Measurements from ENCODE around the gene LPCAT3. TPM values are rescaled to one million over a fixed set of nuclear protein-coding genes. Genes with fewer than 3 reads are reported as not detected.

Gene LPCAT3
- total RNA-seq, 1 experiment from 2014 or later, result 26.7 TPM

GRCh38 chr12:6937481-6938352 is 80.6 kb downstream of the LPCAT3 start:
- DNase-seq (ENCODE audit: low read depth), result peak; percentile 88

DNA sequence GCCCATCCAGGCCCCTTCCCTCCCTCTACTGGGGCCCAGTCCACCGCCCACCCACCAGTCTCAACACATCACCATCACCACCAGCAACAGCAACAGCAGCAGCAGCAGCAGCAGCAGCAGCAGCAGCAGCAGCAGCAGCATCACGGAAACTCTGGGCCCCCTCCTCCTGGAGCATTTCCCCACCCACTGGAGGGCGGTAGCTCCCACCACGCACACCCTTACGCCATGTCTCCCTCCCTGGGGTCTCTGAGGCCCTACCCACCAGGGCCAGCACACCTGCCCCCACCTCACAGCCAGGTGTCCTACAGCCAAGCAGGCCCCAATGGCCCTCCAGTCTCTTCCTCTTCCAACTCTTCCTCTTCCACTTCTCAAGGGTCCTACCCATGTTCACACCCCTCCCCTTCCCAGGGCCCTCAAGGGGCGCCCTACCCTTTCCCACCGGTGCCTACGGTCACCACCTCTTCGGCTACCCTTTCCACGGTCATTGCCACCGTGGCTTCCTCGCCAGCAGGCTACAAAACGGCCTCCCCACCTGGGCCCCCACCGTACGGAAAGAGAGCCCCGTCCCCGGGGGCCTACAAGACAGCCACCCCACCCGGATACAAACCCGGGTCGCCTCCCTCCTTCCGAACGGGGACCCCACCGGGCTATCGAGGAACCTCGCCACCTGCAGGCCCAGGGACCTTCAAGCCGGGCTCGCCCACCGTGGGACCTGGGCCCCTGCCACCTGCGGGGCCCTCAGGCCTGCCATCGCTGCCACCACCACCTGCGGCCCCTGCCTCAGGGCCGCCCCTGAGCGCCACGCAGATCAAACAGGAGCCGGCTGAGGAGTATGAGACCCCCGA is 81.4 kb downstream of the LPCAT3 start:
- DNase-seq (ENCODE audit: low read depth), result no peak

- DNase-seq (ENCODE audit: low read depth), result no peak
Observed at GRCh38 chr12:6936194-6936635, 82.1 kb downstream of the LPCAT3 start.

- DNase-seq (ENCODE audit: low read depth), result no peak
Observed at GRCh38 chr12:6935371-6936193, 82.7 kb downstream of the LPCAT3 start.

GRCh38 chr12:6934110-6934509 is 84.2 kb downstream of the LPCAT3 start:
- peak; percentile 69 for DNase-seq (ENCODE audit: low read depth)

GRCh38 chr12:6932766-6933165 is 85.5 kb downstream of the LPCAT3 start:
- DNase-seq (ENCODE audit: low read depth), result no peak

- no peak for DNase-seq (ENCODE audit: low read depth)
Observed at GRCh38 chr12:6929466-6930452, 88.5 kb downstream of the LPCAT3 start.

DNA sequence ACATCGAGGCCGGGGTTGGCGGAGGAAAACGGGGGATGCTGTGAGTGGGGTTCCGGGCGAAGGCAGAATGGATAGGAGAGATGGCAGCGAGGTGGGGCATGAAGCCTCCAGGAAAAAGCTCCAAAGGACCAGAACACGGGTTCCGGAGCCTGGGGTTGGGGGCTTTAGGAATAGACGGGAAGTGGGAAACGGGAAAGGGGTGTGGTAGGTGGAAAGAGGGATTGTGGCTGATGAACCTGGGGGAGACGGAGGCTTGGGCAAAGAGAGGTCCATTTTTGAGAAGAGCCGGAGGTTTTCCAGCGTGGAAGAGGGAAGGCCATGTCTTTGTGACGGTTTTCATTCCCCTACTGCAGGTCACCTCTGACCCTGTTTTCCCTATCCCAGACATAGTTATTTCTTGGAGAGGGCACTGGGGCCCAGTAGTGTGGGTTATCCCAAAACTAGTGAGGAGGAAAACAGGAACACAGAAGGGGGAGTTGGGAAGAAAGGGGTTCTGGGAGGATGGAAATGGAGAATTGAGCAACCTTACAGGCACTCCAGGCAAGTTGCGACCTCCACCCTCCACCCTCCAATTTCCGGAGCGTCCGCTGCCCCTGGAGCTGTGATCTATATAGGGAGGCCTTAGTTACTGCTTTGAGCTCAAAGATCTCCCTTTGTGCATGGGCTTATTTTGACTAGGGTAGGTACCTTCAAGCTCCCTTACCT is 89.4 kb downstream of the LPCAT3 start:
- no peak for DNase-seq (ENCODE audit: low read depth)

- DNase-seq (ENCODE audit: low read depth), result no peak
Observed at GRCh38 chr12:6928022-6928702, 90.1 kb downstream of the LPCAT3 start.

DNA sequence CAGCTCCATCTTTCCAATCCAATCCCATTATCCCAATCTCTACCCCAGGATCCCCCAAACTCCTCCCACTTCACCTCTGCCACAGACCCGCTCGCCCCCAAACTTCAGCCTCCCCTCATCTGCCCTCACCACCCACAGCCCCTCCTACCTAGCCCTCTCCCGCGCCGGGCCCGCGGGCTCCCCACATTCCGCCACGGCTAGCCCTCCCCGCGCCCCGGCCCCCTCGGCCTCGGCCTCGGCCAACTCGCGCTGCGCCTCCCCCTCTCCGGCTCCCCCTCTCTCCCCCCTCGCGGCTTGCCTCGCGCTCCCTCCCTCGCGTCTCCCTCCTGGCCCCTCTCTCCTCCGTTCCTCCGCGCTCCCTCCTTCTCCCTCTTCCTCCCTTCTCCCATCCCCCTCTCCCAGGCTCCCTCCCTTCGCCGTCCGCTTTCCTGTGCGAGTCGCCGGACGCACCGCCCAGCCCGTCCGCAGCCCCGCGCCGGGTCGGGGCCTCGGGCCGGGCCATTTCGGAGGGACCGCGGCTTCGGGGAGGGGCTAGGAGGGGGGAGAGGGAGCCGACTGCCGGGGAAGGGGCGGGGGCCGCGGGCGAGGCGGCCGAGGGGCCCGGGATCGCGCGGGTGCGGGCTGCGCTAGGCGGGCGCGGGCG is 90.8 kb downstream of the LPCAT3 start, which contains the start of gene ATN1:
TSS of gene ATN1 (plus strand) at position 581 of the 643 bp plus-strand sequence. CDS start 6,043 bp downstream, outside the sequence.
- DNase-seq (ENCODE audit: low read depth), result peak; percentile 77

Other genes starting within 250 kb of the LPCAT3 start
- gene LAG3, start 246.0 kb downstream of the LPCAT3 start, total RNA-seq (2014; rRNA removed; shearing (Covaris generic)), result not detected in 2 replicates
- gene CD4, start 228.9 kb downstream of the LPCAT3 start, total RNA-seq (2014; rRNA removed; shearing (Covaris generic)), result not detected in 2 replicates
- gene GPR162, start 196.7 kb downstream of the LPCAT3 start, total RNA-seq (2014; rRNA removed; shearing (Covaris generic)), result 2.1 TPM in 1 of 2 replicates, not detected in the other
- gene P3H3, start 190.1 kb downstream of the LPCAT3 start, total RNA-seq (2014; rRNA removed; shearing (Covaris generic)), result 18.8 and 34.4 TPM in 2 replicates
- 0.57 TPM in 1 of 2 replicates, not detected in the other for gene GNB3, start 177.6 kb downstream of the LPCAT3 start, total RNA-seq (2014; rRNA removed; shearing (Covaris generic))
- 123 and 126 TPM in 2 replicates for gene CDCA3, start 167.2 kb downstream of the LPCAT3 start, total RNA-seq (2014; rRNA removed; shearing (Covaris generic))
- 47.3 and 79.3 TPM in 2 replicates for gene USP5, start 166.3 kb downstream of the LPCAT3 start, total RNA-seq (2014; rRNA removed; shearing (Covaris generic))
- gene TPI1, start 150.9 kb downstream of the LPCAT3 start, total RNA-seq (2014; rRNA removed; shearing (Covaris generic)), result 1,942 and 2,129 TPM in 2 replicates
- 6.1 and 7.7 TPM in 2 replicates for gene SPSB2, start 145.2 kb downstream of the LPCAT3 start, total RNA-seq (2014; rRNA removed; shearing (Covaris generic))
- gene LRRC23, start 113.7 kb downstream of the LPCAT3 start, total RNA-seq (2014; rRNA removed; shearing (Covaris generic)), result 3.6 and 11.0 TPM in 2 replicates
- 29.1 and 30.0 TPM in 2 replicates for gene ENO2, start 103.9 kb downstream of the LPCAT3 start, total RNA-seq (2014; rRNA removed; shearing (Covaris generic))
- 3.9 and 25.0 TPM in 2 replicates for gene ATN1, start 90.5 kb downstream of the LPCAT3 start, total RNA-seq (2014; rRNA removed; shearing (Covaris generic))
- gene RNU7-1, start 74.7 kb downstream of the LPCAT3 start, total RNA-seq (2014; rRNA removed; shearing (Covaris generic)), result not detected in 2 replicates
- 192 and 242 TPM in 2 replicates for gene C12orf57, start 74.5 kb downstream of the LPCAT3 start, total RNA-seq (2014; rRNA removed; shearing (Covaris generic))
- 0.39 and 0.98 TPM in 2 replicates for gene PTPN6, start 67.1 kb downstream of the LPCAT3 start, total RNA-seq (2014; rRNA removed; shearing (Covaris generic))
- 203 and 222 TPM in 2 replicates for gene PHB2, start 47.8 kb downstream of the LPCAT3 start, total RNA-seq (2014; rRNA removed; shearing (Covaris generic))
- 42.9 and 52.9 TPM in 2 replicates for gene EMG1, start 47.6 kb downstream of the LPCAT3 start, total RNA-seq (2014; rRNA removed; shearing (Covaris generic))
- gene C1S, start 42.2 kb upstream of the LPCAT3 start, total RNA-seq (2014; rRNA removed; shearing (Covaris generic)), result 59.0 and 68.3 TPM in 2 replicates
- 88.8 and 112 TPM in 2 replicates for gene C1R, start 74.0 kb upstream of the LPCAT3 start, total RNA-seq (2014; rRNA removed; shearing (Covaris generic))
- gene C1RL, start 90.7 kb upstream of the LPCAT3 start, total RNA-seq (2014; rRNA removed; shearing (Covaris generic)), result 14.3 and 22.1 TPM in 2 replicates
- not detected in 2 replicates for gene RBP5, start 110.4 kb upstream of the LPCAT3 start, total RNA-seq (2014; rRNA removed; shearing (Covaris generic))
- gene CLSTN3, start 111.9 kb upstream of the LPCAT3 start, total RNA-seq (2014; rRNA removed; shearing (Covaris generic)), result 7.7 and 29.7 TPM in 2 replicates
- 13.9 and 18.0 TPM in 2 replicates for gene PEX5, start 171.2 kb upstream of the LPCAT3 start, total RNA-seq (2014; rRNA removed; shearing (Covaris generic))

All from M059J (cell line).